RKO (cell line): ENCODE measurements around the gene KRT8.
"Not testable (repeated sequence)": the region's sequence is repeated elsewhere in the genome, so short reads cannot be mapped to it uniquely, and the experiment has no call there.

Source experiments
- DNase-seq: peaks from one replicate; pipeline ENCODE4 v3.0.0-alpha.2; 2016; ENCODE audit warnings: low spot score

Gene KRT8

GRCh38 chr12:52901715-52902541 lies 2.9 kb downstream of the KRT8 start:
- no peak for DNase-seq

- no peak for DNase-seq
Measured at GRCh38 chr12:52900896-52901714, 3.8 kb downstream of the KRT8 start.

- DNase-seq, result no peak
Measured at GRCh38 chr12:52900166-52900895, 4.5 kb downstream of the KRT8 start.

- DNase-seq, result no peak
Measured at GRCh38 chr12:52899338-52900035, 5.4 kb downstream of the KRT8 start.

GRCh38 chr12:52896190-52897100 lies 8.4 kb downstream of the KRT8 start:
- DNase-seq, result no peak

- no peak for DNase-seq
Measured at GRCh38 chr12:52895726-52896189, 9.1 kb downstream of the KRT8 start.

GRCh38 chr12:52892974-52893373 lies 11.9 kb downstream of the KRT8 start:
- DNase-seq, result no peak

GRCh38 chr12:52892207-52892852 lies 12.5 kb downstream of the KRT8 start:
- DNase-seq, result no peak

- no peak for DNase-seq
Measured at GRCh38 chr12:52891044-52891443, 13.8 kb downstream of the KRT8 start.

- DNase-seq, result no peak
Measured at GRCh38 chr12:52890417-52890816, 14.5 kb downstream of the KRT8 start.

- peak; percentile 63 for DNase-seq
Measured at GRCh38 chr12:52884526-52885293, 20.2 kb downstream of the KRT8 start.

- DNase-seq, result not testable (repeated sequence)
Measured at GRCh38 chr12:52880499-52880898, 24.4 kb downstream of the KRT8 start.

GRCh38 chr12:52879394-52880351 lies 25.2 kb downstream of the KRT8 start:
- DNase-seq, result peak; percentile 84

- DNase-seq, result no peak
Measured at GRCh38 chr12:52878507-52879393, 26.1 kb downstream of the KRT8 start.

GRCh38 chr12:52877242-52877641 lies 27.6 kb downstream of the KRT8 start:
- DNase-seq, result no peak

- DNase-seq, result no peak
Measured at GRCh38 chr12:52876372-52876771, 28.5 kb downstream of the KRT8 start.
